GM15510 (cell line): ENCODE measurements around the gene BCL10.

Experiments used
- POLR2A ChIP-seq: IDR thresholded peaks from 3 replicates; pipeline ENCODE4 v1.6.1; 2011; ENCODE audit warnings: borderline replicate concordance; ENCODE audit not compliant: insufficient read length; ENCODE audit errors: extremely low read depth

The BCL10 gene

DNA sequence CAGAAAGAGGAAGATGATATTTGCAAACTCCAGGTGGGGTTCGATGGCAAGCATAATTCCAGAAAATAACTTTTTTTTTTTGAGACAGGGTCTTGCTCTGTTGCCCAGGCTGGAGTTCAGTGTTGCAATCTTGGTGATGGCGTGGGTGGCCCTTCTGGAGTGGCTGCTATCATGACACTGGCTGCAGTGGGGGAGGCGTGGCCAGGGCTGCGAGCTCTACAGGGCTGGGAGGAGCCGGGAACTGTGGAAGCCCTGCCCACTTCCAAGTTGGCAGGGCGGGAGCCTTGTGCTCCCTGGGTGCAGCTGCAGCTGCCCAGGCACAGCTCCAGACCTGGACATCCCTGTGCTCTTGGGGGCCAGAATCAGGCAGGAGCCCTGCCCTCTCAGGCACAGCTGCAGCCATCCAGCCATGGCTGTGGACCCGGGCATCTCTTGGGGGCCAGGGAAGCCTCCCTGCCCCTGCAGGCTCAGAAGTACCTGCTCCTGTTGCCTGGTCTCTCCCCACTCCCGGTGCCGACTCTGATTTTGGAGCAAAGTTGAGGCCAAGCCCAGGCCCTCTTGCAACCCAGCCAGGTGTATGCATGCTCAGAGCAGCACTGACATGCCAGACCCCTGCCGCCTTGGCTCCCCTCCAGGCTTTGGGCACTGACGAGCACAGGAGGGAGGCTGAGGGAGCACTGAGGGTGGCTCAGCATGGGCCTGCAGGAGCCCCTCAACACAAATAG, 7.2 kb upstream of the BCL10 start:
- no peak for TF ChIP-seq POLR2A

GRCh38 chr1:85282424-85282823, 6.0 kb upstream of the BCL10 start:
- no peak for TF ChIP-seq POLR2A

DNA sequence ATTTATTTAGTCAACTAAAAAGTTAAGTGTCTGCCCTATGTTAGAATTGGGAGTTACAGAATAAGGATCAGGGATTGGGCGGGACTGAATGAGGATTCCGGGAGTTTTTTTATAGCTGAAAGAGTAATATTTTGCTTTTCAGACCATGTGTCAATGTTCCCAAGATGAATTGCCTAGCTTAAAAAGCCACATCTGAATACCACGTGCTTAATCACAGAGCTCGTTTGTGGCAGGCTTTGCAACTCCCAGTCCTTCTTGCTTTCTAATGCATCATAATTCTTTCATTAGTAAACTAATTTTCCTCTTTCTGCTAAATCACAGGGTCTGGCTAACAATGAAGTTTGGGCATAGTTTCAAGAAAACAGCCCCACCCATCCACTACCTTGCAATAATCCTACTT, 4.2 kb upstream of the BCL10 start:
- no peak for TF ChIP-seq POLR2A

DNA sequence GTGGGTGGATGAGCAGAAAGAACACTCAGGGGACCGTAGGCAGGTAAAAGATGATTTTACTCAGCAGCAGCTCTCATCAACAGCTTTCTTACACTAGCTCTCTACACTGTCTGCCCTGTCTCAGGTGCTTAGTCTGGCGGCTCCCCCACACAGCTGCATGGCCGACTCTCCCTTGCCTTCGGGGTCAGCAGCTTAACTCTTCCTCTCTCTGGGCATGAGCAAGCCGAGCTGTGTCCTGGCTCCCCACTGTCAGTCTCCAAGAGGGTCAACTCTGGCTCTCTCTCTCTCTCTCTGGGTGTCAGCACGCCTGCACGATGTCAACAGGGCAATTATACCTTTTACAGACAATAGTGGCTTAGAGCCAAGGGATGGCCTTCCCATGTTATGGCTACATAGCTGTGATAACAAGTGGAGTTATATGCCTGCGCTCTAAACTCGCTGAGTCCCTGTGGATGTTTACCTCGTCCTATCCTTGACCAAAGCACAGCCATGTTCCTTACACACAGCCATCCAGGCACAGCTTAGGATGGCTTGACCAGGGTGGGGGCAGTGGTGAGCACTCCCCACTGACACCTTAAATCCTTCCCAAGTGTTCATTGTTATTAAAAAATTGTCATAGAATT, 3.1 kb upstream of the BCL10 start:
- TF ChIP-seq POLR2A, result no peak

- TF ChIP-seq POLR2A, result no peak
Observed at GRCh38 chr1:85278853-85279314, 2.5 kb upstream of the BCL10 start.

DNA sequence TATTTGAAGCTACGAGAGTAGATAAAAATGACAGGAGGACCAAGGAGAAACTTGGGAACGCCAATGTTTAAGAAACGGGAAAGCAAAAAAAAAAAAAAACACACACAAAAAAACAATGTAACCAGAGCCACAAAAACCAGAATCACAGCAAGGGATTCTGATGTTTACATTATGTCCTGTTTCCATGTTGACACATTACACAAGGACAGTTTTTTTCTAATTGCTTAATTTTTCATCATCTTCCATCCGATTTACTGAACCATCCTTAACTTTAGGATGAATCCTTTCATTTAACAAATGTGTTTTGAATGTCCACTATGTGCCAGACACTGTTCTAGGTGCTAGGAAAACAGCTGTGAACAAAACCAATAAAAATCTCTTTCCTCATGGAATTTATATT, 1.4 kb upstream of the BCL10 start:
- TF ChIP-seq POLR2A, result no peak

- no peak for TF ChIP-seq POLR2A
Observed at GRCh38 chr1:85276978-85277639, 677 bp upstream of the BCL10 start.

DNA sequence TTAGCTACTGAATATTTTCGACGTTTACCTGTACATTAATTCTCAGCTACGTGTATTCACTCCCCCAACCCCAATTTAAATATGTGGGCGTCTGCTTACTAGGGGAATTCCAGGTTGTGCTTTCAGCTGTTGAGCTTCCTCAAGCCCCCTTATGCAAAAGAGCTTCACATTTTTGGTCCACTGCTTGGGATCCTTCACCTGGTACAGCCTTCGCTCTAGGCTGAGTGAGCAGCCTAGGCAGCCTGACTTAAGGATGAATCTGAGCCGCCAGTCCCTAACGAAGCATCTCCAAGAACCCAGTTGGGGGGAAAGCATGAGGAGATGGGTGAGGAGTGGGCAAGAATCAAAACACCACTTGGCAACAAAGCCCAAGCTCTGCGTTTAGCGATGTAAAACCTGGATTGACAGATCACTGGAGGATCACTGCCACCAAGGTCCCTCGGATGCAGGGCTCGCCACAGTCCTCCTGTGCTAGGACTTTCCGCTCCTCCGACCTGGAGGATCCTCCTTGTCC, 674 bp downstream of the BCL10 start:
- peak; percentile 31 for TF ChIP-seq POLR2A

DNA sequence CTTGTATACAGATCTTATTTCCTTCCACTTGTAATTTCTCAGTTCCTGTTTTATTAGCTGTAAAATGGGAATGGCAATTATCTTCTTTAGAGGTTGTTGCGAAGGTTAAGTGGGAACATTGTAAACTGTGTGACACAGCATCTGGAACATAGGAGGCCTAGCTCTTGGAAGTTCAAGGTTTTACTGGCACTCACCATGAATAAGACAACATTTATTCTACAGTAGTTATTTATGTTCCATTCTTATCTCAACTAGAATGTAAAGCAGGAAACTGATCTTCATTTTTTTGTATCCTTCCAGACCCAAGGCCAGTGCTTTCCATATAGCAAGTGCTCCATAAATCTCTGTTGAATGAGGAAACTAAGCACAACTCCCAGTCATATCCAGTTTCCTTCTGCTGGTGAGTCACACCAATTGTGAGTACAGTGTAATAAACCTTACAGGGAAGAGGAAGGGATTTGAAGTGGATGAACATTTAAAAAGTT, 1.4 kb downstream of the BCL10 start:
- TF ChIP-seq POLR2A, result no peak

GRCh38 chr1:85273397-85273796, 3.0 kb downstream of the BCL10 start:
- no peak for TF ChIP-seq POLR2A

- no peak for TF ChIP-seq POLR2A
Observed at GRCh38 chr1:85268801-85269585, 7.4 kb downstream of the BCL10 start.

GRCh38 chr1:85267313-85267712, 9.1 kb downstream of the BCL10 start:
- TF ChIP-seq POLR2A, result no peak

- no peak for TF ChIP-seq POLR2A
Observed at GRCh38 chr1:85264150-85264549, 12.3 kb downstream of the BCL10 start.

GRCh38 chr1:85262985-85263384, 13.4 kb downstream of the BCL10 start:
- no peak for TF ChIP-seq POLR2A

DNA sequence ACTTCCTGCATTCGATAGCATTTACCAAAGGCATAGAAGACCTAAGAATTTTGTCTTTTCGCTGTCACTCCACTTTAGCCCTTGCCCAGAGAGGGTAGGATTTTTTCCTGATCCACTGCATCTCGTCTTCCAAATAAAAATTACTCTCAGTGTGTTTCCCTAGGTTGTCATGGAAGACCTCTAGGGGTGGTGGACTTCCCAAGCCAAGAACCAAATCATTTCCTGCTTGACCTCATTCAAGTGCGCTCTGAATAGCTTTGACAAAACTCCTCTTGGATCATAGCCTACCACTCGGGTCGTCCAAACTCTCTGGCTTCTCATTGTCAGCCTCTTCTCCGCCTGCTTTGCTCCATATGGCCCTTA, 16.5 kb downstream of the BCL10 start:
- no peak for TF ChIP-seq POLR2A
